ENCODE measurements around the gene COQ2. TPM values are rescaled to one million over a fixed set of nuclear protein-coding genes. Genes with fewer than 3 reads are reported as not detected.

COQ2 gene
- total and polyA plus RNA-seq, 8 donors, result 1.8 to 10.1 (median 8.0) TPM

- Histone ChIP-seq H3K4me3 (no peak overlapping the region), H3K36me3 (no peaks in the 10 kb centered on the region), H3K27ac (no peak overlapping the region), H3K4me1 (peaks cover 0 to 4% (median 0%) of the 10 kb centered on the region in 4 donors), H3K27me3 (no peaks in the 10 kb centered on the region), H3K9me3 (no peaks in the 10 kb centered on the region)
- no peak for TF ChIP-seq POLR2A (IDR thresholded peaks at IDR 0.05)
- no peak for TF ChIP-seq CTCF (IDR thresholded peaks at IDR 0.05)
- no peak for TF ChIP-seq POLR2AphosphoS5 (IDR thresholded peaks at IDR 0.05)
- TF ChIP-seq EP300 (IDR thresholded peaks at IDR 0.05), result no peak
- intact Hi-C loops (cut with DNase I; ENCODE audit: low total_unique reads), result no loop called here
- 95 to 100% (median 97%) methylated on average over 1 of the region's 1 CpG for WGBS, 5 donors
- no peak for DNase-seq
These were observed 56.4 kb downstream of the COQ2 start for GRCh38 chr4:83228231-83228630.

GRCh38 chr4:83224502-83225197, 59.9 kb downstream of the COQ2 start:
- no peaks in the 10 kb centered on the region for H3K27me3 ChIP-seq
- H3K36me3 ChIP-seq, result no peaks in the 10 kb centered on the region
- no peak overlapping the region for H3K4me3 ChIP-seq
- intact Hi-C loops (cut with DNase I; ENCODE audit: low total_unique reads), result no loop called here
- WGBS, 5 donors, result 88 to 94% (median 91%) methylated on average over 6 of the region's 6 CpGs
- H3K4me1 ChIP-seq, result peaks cover 0 to 6% (median 4%) of the 10 kb centered on the region in 4 donors
- TF ChIP-seq EP300 (IDR thresholded peaks at IDR 0.05), result no peak
- TF ChIP-seq CTCF (IDR thresholded peaks at IDR 0.05), result no peak
- no peak for DNase-seq
- no peaks in the 10 kb centered on the region for H3K9me3 ChIP-seq
- no peak overlapping the region for H3K27ac ChIP-seq

- no peaks in the 10 kb centered on the region for H3K27me3 ChIP-seq
- WGBS, 5 donors, result 93 to 99% (median 95%) methylated on average over 3 of the region's 3 CpGs
- peaks cover 0 to 15% (median 9%) of the 10 kb centered on the region in 4 donors for H3K4me1 ChIP-seq
- TF ChIP-seq EP300 (IDR thresholded peaks at IDR 0.05) (no peak), POLR2A (IDR thresholded peaks at IDR 0.05) (no peak), POLR2AphosphoS5 (IDR thresholded peaks at IDR 0.05) (no peak), CTCF (IDR thresholded peaks at IDR 0.05) (no peak)
- no peaks in the 10 kb centered on the region for H3K36me3 ChIP-seq
- no peak overlapping the region for H3K27ac ChIP-seq
- DNase-seq, result no peak
- no peaks in the 10 kb centered on the region for H3K9me3 ChIP-seq
- intact Hi-C loops (cut with DNase I; ENCODE audit: low total_unique reads), result no loop called here
- H3K4me3 ChIP-seq, result no peak overlapping the region
These were observed 60.8 kb downstream of the COQ2 start for GRCh38 chr4:83223781-83224180.

- WGBS, 5 donors, result 89 to 96% (median 93%) methylated on average over 6 of the region's 6 CpGs
- H3K4me1 ChIP-seq, result peaks cover 8 to 30% (median 19%) of the 10 kb centered on the region in 4 donors
- intact Hi-C loops (cut with DNase I; ENCODE audit: low total_unique reads), result no loop called here
These were observed 62.6 kb downstream of the COQ2 start for GRCh38 chr4:83221897-83222441.

More at GRCh38 chr4:83221897-83222441, 62.6 kb downstream of the COQ2 start:
- H3K4me3 ChIP-seq, result no peak overlapping the region
- no peaks in the 10 kb centered on the region for H3K36me3 ChIP-seq
- no peaks in the 10 kb centered on the region for H3K9me3 ChIP-seq
- TF ChIP-seq POLR2AphosphoS5 (IDR thresholded peaks at IDR 0.05), result no peak
- H3K27ac ChIP-seq, result no peak overlapping the region
- no peak for DNase-seq
- H3K27me3 ChIP-seq, result no peaks in the 10 kb centered on the region

Data from stomach (tissue), 9 donors.